Activated CD4-positive, alpha-beta memory T cell treated with anti-CD3 and anti-CD28 coated beads for 36 hours (primary cell): ENCODE measurements around the gene LMX1A. TPM values are rescaled to one million over a fixed set of nuclear protein-coding genes. Genes with fewer than 3 reads are reported as not detected.

Source experiments
- CTCF ChIA-PET: fragments of 350-600 bp; sonication (Branson Sonifier 250); formaldehyde crosslinking; loops from one replicate; lab custom pipeline; 2021; ENCODE audit warnings: antibody characterized with exemption, inconsistent platforms; lab: Charles Lee
- POLR2A ChIA-PET: fragments of 350-600 bp; sonication (Branson Sonifier 250); formaldehyde crosslinking; loops from one replicate; lab custom pipeline; 2021; ENCODE audit warnings: antibody characterized with exemption; lab: Charles Lee
- DNase-seq: peaks from one replicate; pipeline ENCODE4 v3.0.0-alpha.2; 2020
- H3K27ac Mint-ChIP-seq: one replicate; pipeline ENCODE4 v1.8.0; 2021; ENCODE audit warnings: mixed read lengths
- H3K27me3 Mint-ChIP-seq: one replicate; pipeline ENCODE4 v1.8.0; 2021; ENCODE audit warnings: mixed read lengths
- H3K36me3 Mint-ChIP-seq: one replicate; pipeline ENCODE4 v1.8.0; 2021; ENCODE audit warnings: mixed read lengths
- H3K4me1 Mint-ChIP-seq: one replicate; pipeline ENCODE4 v1.8.0; 2021; ENCODE audit warnings: low read depth, mixed read lengths
- H3K4me3 Mint-ChIP-seq: one replicate; pipeline ENCODE4 v1.8.0; 2021; ENCODE audit warnings: mild to moderate bottlenecking, mixed read lengths
- H3K9me3 Mint-ChIP-seq: one replicate; pipeline ENCODE4 v1.8.0; 2021; ENCODE audit warnings: mixed read lengths
- intact Hi-C: fragments of 100-400 bp; cut with micrococcal nuclease; formaldehyde crosslinking; loops from one replicate; pipeline ENCODE4 v1.15.1; 2023
- total RNA-seq, 2 experiments: library from RNA; stranded (reverse); gene quantifications; one replicate each; pipeline ENCODE4 v1.2.3, GENCODE V29; 2021

The LMX1A gene
- total RNA-seq, 2 experiments from 2014 or later, result not detected

GRCh38 chr1:165162671-165163241 lies 193.8 kb downstream of the LMX1A start:
- no peaks in the 10 kb centered on the region for H3K36me3 Mint-ChIP-seq
- intact Hi-C loops, result no loop called here
- DNase-seq, result no peak
- H3K4me1 Mint-ChIP-seq, result no peaks in the 10 kb centered on the region
- POLR2A ChIA-PET, result no interaction called here
- CTCF ChIA-PET, result no interaction called here
- no peaks in the 10 kb centered on the region for H3K27me3 Mint-ChIP-seq
- H3K4me3 Mint-ChIP-seq, result no peak overlapping the region
- no peak overlapping the region for H3K27ac Mint-ChIP-seq
- H3K9me3 Mint-ChIP-seq, result no peaks in the 10 kb centered on the region

DNA sequence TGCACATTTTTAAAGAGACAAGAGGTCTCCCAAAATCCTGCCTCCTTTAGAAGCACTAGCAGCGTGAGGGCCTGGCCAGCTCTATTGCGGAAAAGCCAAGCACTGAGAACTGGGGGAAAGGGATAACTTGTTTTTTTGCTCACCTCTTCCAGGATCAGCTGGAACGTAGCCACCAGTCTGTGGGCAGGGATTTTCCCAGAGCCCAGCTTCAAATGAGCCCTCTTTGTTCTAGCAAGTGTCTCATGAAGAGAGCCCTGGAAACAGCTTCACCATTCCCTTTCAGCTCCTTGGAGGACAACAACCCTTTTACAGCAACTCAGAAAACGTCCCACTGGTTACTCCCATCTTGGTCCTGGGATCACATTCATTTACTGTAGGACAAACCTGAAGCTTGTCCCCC lies 195.4 kb downstream of the LMX1A start:
- ChIA-PET POLR2A (no interaction called here), CTCF (interaction anchor here (1.0 kb wide), 1 partner anchor 15 kb away, joined by 3 read pairs; no protein-coding TSS in a partner anchor)
- Mint-ChIP-seq H3K27ac (no peak overlapping the region), H3K4me3 (no peak overlapping the region), H3K36me3 (no peaks in the 10 kb centered on the region), H3K9me3 (no peaks in the 10 kb centered on the region), H3K4me1 (no peaks in the 10 kb centered on the region), H3K27me3 (no peaks in the 10 kb centered on the region)
- DNase-seq, result no peak
- intact Hi-C loops, result no loop called here

- Mint-ChIP-seq H3K27me3 (no peaks in the 10 kb centered on the region), H3K4me3 (no peak overlapping the region), H3K36me3 (no peaks in the 10 kb centered on the region), H3K27ac (no peak overlapping the region), H3K4me1 (no peaks in the 10 kb centered on the region), H3K9me3 (peaks cover 2% of the 10 kb centered on the region)
- ChIA-PET CTCF (no interaction called here), POLR2A (interaction anchor here (1.0 kb wide), 1 partner anchor 17 kb away, joined by 3 read pairs; no protein-coding TSS in a partner anchor)
- intact Hi-C loops, result no loop called here
- DNase-seq, result no peak
Observed at GRCh38 chr1:165153182-165153581, 203.3 kb downstream of the LMX1A start.

DNA sequence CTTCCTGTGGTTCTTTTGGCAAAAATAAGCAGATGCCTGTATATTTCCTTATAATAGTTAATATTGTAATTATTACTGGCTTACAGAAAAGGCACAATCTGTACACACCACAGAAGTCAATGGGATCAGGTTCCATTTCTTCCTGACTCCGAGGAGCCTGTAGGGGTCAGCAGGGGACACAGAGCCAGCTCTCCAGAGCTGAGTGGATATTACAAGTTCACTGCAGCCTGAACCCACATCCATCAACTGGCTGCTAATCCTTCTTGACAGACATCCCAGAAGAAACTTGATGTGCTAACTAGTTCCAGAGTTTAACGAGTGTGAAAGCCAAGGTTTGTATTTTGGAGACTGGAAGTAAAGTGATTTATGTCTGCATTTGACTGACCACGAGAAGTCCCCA lies 203.8 kb downstream of the LMX1A start:
- DNase-seq, result no peak
- intact Hi-C loops, result no loop called here
- Mint-ChIP-seq H3K4me3 (no peak overlapping the region), H3K36me3 (no peaks in the 10 kb centered on the region), H3K9me3 (peaks cover 2% of the 10 kb centered on the region), H3K4me1 (no peaks in the 10 kb centered on the region), H3K27ac (no peak overlapping the region), H3K27me3 (no peaks in the 10 kb centered on the region)
- ChIA-PET CTCF (no interaction called here), POLR2A (interaction anchor here (1.0 kb wide), 1 partner anchor 17 kb away, joined by 3 read pairs; no protein-coding TSS in a partner anchor)

DNA sequence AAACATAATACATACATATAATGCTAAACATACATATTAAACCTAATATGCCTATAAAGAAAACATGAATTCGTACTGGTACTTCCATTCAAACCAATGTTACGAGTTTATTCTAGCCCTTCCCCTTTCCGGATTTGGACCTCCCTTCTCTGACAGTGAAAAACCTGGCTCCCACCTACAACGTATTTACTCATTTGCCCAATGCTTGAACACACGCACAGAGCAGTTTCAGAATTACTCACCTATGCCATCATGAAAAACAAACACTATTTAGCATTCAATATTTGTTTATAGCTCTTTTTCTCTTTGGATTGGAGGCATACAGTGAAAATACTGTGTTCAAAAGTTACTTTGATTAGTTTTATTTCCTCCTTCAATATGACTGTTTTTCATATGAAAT lies 204.4 kb downstream of the LMX1A start:
- H3K9me3 Mint-ChIP-seq, result peaks cover 2% of the 10 kb centered on the region
- DNase-seq, result no peak
- no peaks in the 10 kb centered on the region for H3K4me1 Mint-ChIP-seq
- no peak overlapping the region for H3K4me3 Mint-ChIP-seq
- H3K27ac Mint-ChIP-seq, result no peak overlapping the region
- ChIA-PET POLR2A (no interaction called here), CTCF (no interaction called here)
- intact Hi-C loops, result no loop called here
- no peaks in the 10 kb centered on the region for H3K36me3 Mint-ChIP-seq
- no peaks in the 10 kb centered on the region for H3K27me3 Mint-ChIP-seq

Other genes with a start within 250 kb of the LMX1A start
- gene RXRG, start 88.4 kb upstream of the LMX1A start, total RNA-seq, result under 1 TPM in 1 of 2 experiments, not detected in 1; 0.19 TPM
- not detected for gene LRRC52, start 187.3 kb upstream of the LMX1A start, total RNA-seq